PC-9 (cell line): Measurements from ENCODE around the gene FBXO9. TPM values are rescaled to one million over a fixed set of nuclear protein-coding genes. Genes with fewer than 3 reads are reported as not detected.

Experiments used
- BruUV-seq: library from RNA; stranded (reverse); fragments of 400-500 nt; replicated peaks from 2 replicates; lab custom pipeline; 2021; lab: Mats Ljungman, UMichigan
- CTCF ChIA-PET: fragments of 300-600 bp; sonication (Branson Sonifier 250); formaldehyde crosslinking; loops from one replicate; lab custom pipeline; 2022; ENCODE audit warnings: antibody characterized with exemption; lab: Charles Lee
- POLR2A ChIA-PET: fragments of 300-600 bp; sonication (Branson Sonifier 250); formaldehyde crosslinking; loops from one replicate; lab custom pipeline; 2022; ENCODE audit warnings: antibody characterized with exemption; ENCODE audit not compliant: unreplicated experiment; lab: Charles Lee
- DNase-seq, 2 experiments: peaks; one replicate each; pipeline versions ENCODE4 v3.0.0 to v3.0.0-alpha.2; 2015 to 2022; ENCODE audit warnings: mixed read lengths in 1 of 2
- H2AFZ ChIP-seq: fragments of 200-600 bp; sonication (generic); 2 replicates; pipeline ENCODE4 v1.8.1; 2017; ENCODE audit warnings: antibody characterized with exemption
- H3F3A ChIP-seq: fragments of 200-600 bp; sonication (generic); 2 replicates; pipeline ENCODE4 v1.8.1; 2017; ENCODE audit warnings: antibody characterized with exemption, mild to moderate bottlenecking, low read depth; ENCODE audit not compliant: insufficient read depth
- H3K27ac ChIP-seq: fragments of 200-600 bp; sonication (generic); 2 replicates; pipeline ENCODE4 v1.6.1; 2016; ENCODE audit warnings: mixed run types
- H3K27me3 ChIP-seq: fragments of 200-600 bp; sonication (generic); 2 replicates; pipeline ENCODE4 v1.6.1; 2016; ENCODE audit warnings: low read depth, mixed run types; ENCODE audit not compliant: insufficient read depth
- H3K36me3 ChIP-seq: fragments of 200-600 bp; sonication (generic); 2 replicates; pipeline ENCODE4 v1.6.1; 2016; ENCODE audit warnings: low read depth, mixed run types
- H3K4me1 ChIP-seq: fragments of 200-600 bp; sonication (generic); replicated peaks from 2 replicates; pipeline ENCODE4 v1.6.1; 2016; ENCODE audit warnings: mixed run types; ENCODE audit not compliant: insufficient read depth
- H3K4me2 ChIP-seq: fragments of 200-600 bp; sonication (generic); 2 replicates; pipeline ENCODE4 v1.6.1; 2017; ENCODE audit warnings: mixed run types
- H3K4me3 ChIP-seq: fragments of 200-600 bp; sonication (generic); 2 replicates; pipeline ENCODE4 v1.6.1; 2016; ENCODE audit warnings: mixed run types
- H3K79me2 ChIP-seq: fragments of 200-600 bp; sonication (generic); 2 replicates; pipeline ENCODE4 v1.6.1; 2017; ENCODE audit warnings: low read depth, mixed run types
- H3K9me2 ChIP-seq: fragments of 200-600 bp; sonication (generic); 2 replicates; pipeline ENCODE4 v1.8.1; 2017; ENCODE audit warnings: mild to moderate bottlenecking; ENCODE audit not compliant: insufficient read depth
- H3K9me3 ChIP-seq: fragments of 200-600 bp; sonication (generic); 2 replicates; pipeline ENCODE4 v1.8.1; 2016; ENCODE audit warnings: low read depth; ENCODE audit not compliant: insufficient read depth
- H4K20me1 ChIP-seq: fragments of 200-600 bp; sonication (generic); 2 replicates; pipeline ENCODE4 v1.8.1; 2017; ENCODE audit not compliant: insufficient read depth
- CTCF ChIP-seq: fragments of 200-600 bp; sonication (generic); conservative IDR thresholded peaks from 2 replicates; pipeline ENCODE4 v1.6.1; 2017; ENCODE audit warnings: mixed run types, antibody characterized with exemption, mild to moderate bottlenecking, moderate library complexity
- EZH2 ChIP-seq: fragments of 200-600 bp; sonication (generic); IDR thresholded peaks from 2 replicates; pipeline ENCODE4 v1.8.0; 2017; ENCODE audit warnings: antibody characterized with exemption, low read depth
- intact Hi-C: fragments of 100-400 bp; cut with micrococcal nuclease; formaldehyde crosslinking; loops from one replicate; pipeline ENCODE4 v1.10.0; 2022; ENCODE audit not compliant: unreplicated experiment
- total RNA-seq: library from RNA; stranded (reverse); gene quantifications from 2 replicates; pipeline ENCODE4 v1.2.3, GENCODE V29; 2021

FBXO9 gene
- total RNA-seq, 1 experiment from 2014 or later, result 56.5 TPM

GRCh38 chr6:53043581-53043980 lies 21.6 kb upstream of the FBXO9 start:
- DNase-seq, result no peak
- intact Hi-C loops, result no loop called here
- Histone ChIP-seq H2AFZ (no peak overlapping the region), H3K79me2 (no peaks in the 10 kb centered on the region), H3K4me3 (no peak overlapping the region), H3K9me3 (peaks cover 23% of the 10 kb centered on the region), H3K27ac (no peak overlapping the region), H3K27me3 (no peaks in the 10 kb centered on the region), H3K4me1 (peaks cover 17% of the 10 kb centered on the region), H3F3A (peaks cover 14% of the 10 kb centered on the region), H4K20me1 (no peaks in the 10 kb centered on the region), H3K36me3 (peaks cover 7% of the 10 kb centered on the region; the same call in 1 of the 2 replicates), H3K9me2 (no peaks in the 10 kb centered on the region), H3K4me2 (no peak overlapping the region)
- POLR2A ChIA-PET, result interaction anchor here (0.7 kb wide), 1 partner anchor 539 kb away, joined by 4 read pairs; no protein-coding TSS in a partner anchor
- CTCF ChIA-PET, result interaction anchor here (0.7 kb wide), 1 partner anchor 1084 kb away, joined by 4 read pairs; no protein-coding TSS in a partner anchor
- no TSS peak for BruUV-seq
- TF ChIP-seq CTCF (no peak), EZH2 (no peak)

GRCh38 chr6:53044071-53044470 lies 21.1 kb upstream of the FBXO9 start:
- Histone ChIP-seq H2AFZ (no peak overlapping the region), H3K9me2 (no peaks in the 10 kb centered on the region), H3K36me3 (peaks cover 7% of the 10 kb centered on the region; the same call in 1 of the 2 replicates), H3K27ac (no peak overlapping the region), H3K4me1 (peaks cover 17% of the 10 kb centered on the region), H3K79me2 (no peaks in the 10 kb centered on the region), H3K4me3 (no peak overlapping the region), H3K9me3 (peaks cover 23% of the 10 kb centered on the region), H4K20me1 (no peaks in the 10 kb centered on the region), H3K4me2 (no peak overlapping the region), H3F3A (peaks cover 14% of the 10 kb centered on the region), H3K27me3 (no peaks in the 10 kb centered on the region)
- intact Hi-C loops, result no loop called here
- TF ChIP-seq EZH2 (no peak), CTCF (no peak)
- DNase-seq, result no peak
- ChIA-PET CTCF (no interaction called here), POLR2A (interaction anchor here (0.7 kb wide), 1 partner anchor 540 kb away, joined by 4 read pairs; no protein-coding TSS in a partner anchor)
- no TSS peak for BruUV-seq

- Histone ChIP-seq H2AFZ (no peak overlapping the region), H3K27me3 (no peaks in the 10 kb centered on the region), H4K20me1 (no peaks in the 10 kb centered on the region), H3K4me1 (peaks cover 17% of the 10 kb centered on the region), H3K4me3 (no peak overlapping the region), H3K27ac (no peak overlapping the region), H3K4me2 (no peak overlapping the region), H3K9me2 (no peaks in the 10 kb centered on the region), H3K9me3 (peaks cover 23% of the 10 kb centered on the region), H3K79me2 (no peaks in the 10 kb centered on the region), H3K36me3 (peaks cover 7% of the 10 kb centered on the region; the same call in 1 of the 2 replicates), H3F3A (peaks cover 14% of the 10 kb centered on the region)
- intact Hi-C loops, result no loop called here
- no TSS peak for BruUV-seq
- TF ChIP-seq EZH2 (no peak), CTCF (no peak)
- no peak for DNase-seq
- CTCF ChIA-PET, result no interaction called here
- POLR2A ChIA-PET, result no interaction called here
Observed at GRCh38 chr6:53044572-53044971, 20.6 kb upstream of the FBXO9 start.
